Lower lobe of right lung (tissue), 2 donors: ENCODE results near the gene TRIM50. TPM values are rescaled to one million over a fixed set of nuclear protein-coding genes. Genes with fewer than 3 reads are reported as not detected.
"Not testable (repeated sequence)": the region's sequence is repeated elsewhere in the genome, so short reads cannot be mapped to it uniquely, and the experiment has no call there.

Experiments
- ATAC-seq, 2 donors: fragments of 200-7000 bp; cut with Tn5 transposase; one replicate each; pipeline ENCODE4 v1.9.1; 2020 to 2022; ENCODE audit warnings: mild to moderate bottlenecking in 2 of 2, moderate library complexity in 2 of 2
- DNase-seq: peaks from one replicate; pipeline ENCODE4 v3.0.0-alpha.2; 2020
- H3K27ac ChIP-seq: fragments of 200-600 bp; one replicate; pipeline ENCODE4 v1.8.0; 2022
- H3K27me3 ChIP-seq: fragments of 200-600 bp; one replicate; pipeline ENCODE4 v1.8.0; 2022; ENCODE audit warnings: low read depth
- H3K36me3 ChIP-seq: fragments of 200-600 bp; one replicate; pipeline ENCODE4 v1.8.0; 2022; ENCODE audit warnings: mild to moderate bottlenecking
- H3K4me1 ChIP-seq: fragments of 200-600 bp; one replicate; pipeline ENCODE4 v1.8.0; 2022
- H3K4me3 ChIP-seq: fragments of 200-600 bp; one replicate; pipeline ENCODE4 v1.8.0; 2022; ENCODE audit warnings: mild to moderate bottlenecking
- H3K9me3 ChIP-seq: fragments of 200-600 bp; one replicate; pipeline ENCODE4 v1.8.0; 2022
- CTCF ChIP-seq: fragments of 200-600 bp; IDR thresholded peaks from one replicate; pipeline ENCODE4 v1.8.0; 2022; ENCODE audit warnings: antibody characterized with exemption, mild to moderate bottlenecking
- intact Hi-C: fragments of 100-400 bp; cut with DNase I; formaldehyde crosslinking; loops from one replicate; pipeline ENCODE4 v1.11.0; 2022
- long read RNA-seq: library from polyadenylated mRNA; unstranded; transcript quantifications from one replicate; pipeline ENCODE4 v2.0.0, GENCODE V29; 2021
- total RNA-seq: library from RNA; stranded (reverse); fragmentation: NEBNext Ultra II Directional; extraction: Animal tissue kit (Norgen Biotek cat#: 25700); gene quantifications from one replicate; pipeline ENCODE4 v1.2.1, GENCODE V29; 2021
- donor health status: DM: no; HTN: yes; CAD: no; lungs with severe emphysema.

The TRIM50 gene
- not detected for total RNA-seq
- long read RNA-seq: 0 reads

GRCh38 chr7:73327922-73328321 is at the start of gene TRIM50, which contains the start of gene FKBP6:
TRIM50 (minus strand) TSS chr7:73328082; CDS start chr7:73324787, 3,295 bp downstream.
FKBP6 (plus strand) TSS chr7:73328161; CDS start chr7:73328429, 268 bp downstream.
- ATAC-seq, H3K36me3 ChIP-seq, H3K4me3 ChIP-seq, intact Hi-C loops, DNase-seq, H3K27me3 ChIP-seq, H3K9me3 ChIP-seq, H3K27ac ChIP-seq: not testable (repeated sequence)
- H3K4me1 ChIP-seq: peaks cover 11% of the 10 kb centered on the region

GRCh38 chr7:73376671-73377412 is 49.0 kb upstream of the TRIM50 start:
- Histone ChIP-seq H3K4me3 (no peak overlapping the region), H3K27me3 (peaks cover 14% of the 10 kb centered on the region), H3K36me3 (no peaks in the 10 kb centered on the region), H3K27ac (no peak overlapping the region), H3K9me3 (no peaks in the 10 kb centered on the region), H3K4me1 (no peaks in the 10 kb centered on the region)
- ATAC-seq: peak in 1 of 2 donors; percentile 23
- no peak for DNase-seq
- TF ChIP-seq CTCF: no peak
- intact Hi-C loops: no loop called here

DNA sequence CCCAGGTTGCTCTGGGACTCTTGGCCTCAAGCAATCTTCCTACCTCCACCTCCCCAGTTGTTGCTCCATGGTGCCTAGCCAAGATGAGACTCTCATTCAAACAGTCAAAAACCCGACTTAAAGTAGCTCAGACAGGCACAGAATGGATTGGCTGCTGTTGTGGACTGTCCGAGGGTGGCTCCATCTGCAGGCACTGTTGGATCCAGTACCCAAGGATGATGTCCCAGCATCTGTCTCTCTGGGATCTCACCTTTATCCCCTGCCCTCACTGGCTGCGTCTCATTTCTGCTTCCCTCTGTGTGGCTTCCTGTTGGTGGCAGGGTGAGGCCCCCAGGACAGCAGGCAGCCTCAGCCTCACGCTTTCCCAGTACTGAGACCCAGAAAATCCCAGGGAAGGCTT is 48.4 kb upstream of the TRIM50 start:
- H3K9me3 ChIP-seq, H3K4me1 ChIP-seq, H3K27ac ChIP-seq, intact Hi-C loops, ATAC-seq, H3K36me3 ChIP-seq, DNase-seq, H3K4me3 ChIP-seq: not testable (repeated sequence)
- H3K27me3 ChIP-seq: peaks cover 14% of the 10 kb centered on the region

- Histone ChIP-seq H3K27me3 (peaks cover 13% of the 10 kb centered on the region), H3K4me1 (no peaks in the 10 kb centered on the region), H3K4me3 (no peak overlapping the region), H3K27ac (no peak overlapping the region), H3K9me3 (no peaks in the 10 kb centered on the region), H3K36me3 (no peaks in the 10 kb centered on the region)
- ATAC-seq (no peak), DNase-seq (no peak)
- intact Hi-C loops: no loop called here
- no peak for TF ChIP-seq CTCF
These were observed 45.9 kb upstream of the TRIM50 start for GRCh38 chr7:73373741-73374140.

DNA sequence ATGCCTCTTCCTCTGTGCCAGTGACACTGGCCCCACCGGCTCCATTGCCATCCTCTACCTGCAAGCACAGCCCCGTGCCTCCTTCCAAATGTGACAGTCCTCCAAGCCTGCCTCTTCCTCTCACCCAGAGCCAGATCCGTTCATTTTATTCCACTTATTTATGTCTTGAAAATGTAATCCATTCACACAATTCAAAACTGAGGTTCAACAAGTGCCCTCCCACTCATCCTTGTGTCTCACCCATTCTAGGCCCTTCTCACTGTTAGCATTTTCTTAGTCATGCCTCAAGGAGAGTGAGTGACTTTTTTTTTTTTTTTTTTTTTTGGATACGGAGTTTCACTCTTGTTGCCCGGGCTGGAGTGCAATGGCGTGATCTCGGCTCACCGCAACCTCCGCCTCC is 41.7 kb upstream of the TRIM50 start:
- H3K36me3 ChIP-seq: no peaks in the 10 kb centered on the region

GRCh38 chr7:73369009-73369408 is 41.1 kb upstream of the TRIM50 start:
- no peaks in the 10 kb centered on the region for H3K4me1 ChIP-seq
- no peaks in the 10 kb centered on the region for H3K36me3 ChIP-seq
- H3K9me3 ChIP-seq: no peaks in the 10 kb centered on the region
- no peaks in the 10 kb centered on the region for H3K27me3 ChIP-seq
- ATAC-seq (no peak), DNase-seq (no peak)
- TF ChIP-seq CTCF: no peak
- H3K4me3 ChIP-seq: no peak overlapping the region
- no peak overlapping the region for H3K27ac ChIP-seq
- intact Hi-C loops: no loop called here

More for the DNA sequence above, 41.7 kb upstream of the TRIM50 start:
- Histone ChIP-seq H3K27ac (no peak overlapping the region), H3K27me3 (no peaks in the 10 kb centered on the region), H3K4me1 (no peaks in the 10 kb centered on the region), H3K9me3 (no peaks in the 10 kb centered on the region), H3K4me3 (no peak overlapping the region)
- no peak for ATAC-seq
- no peak for TF ChIP-seq CTCF
- no peak for DNase-seq
- intact Hi-C loops: no loop called here
